HG02610 (cell line): Measurements from ENCODE around the gene DDX6.

Experiments
- ATAC-seq: cut with Tn5 transposase; IDR thresholded peaks from one replicate; pipeline ENCODE4 v1.9.1; 2021; ENCODE audit warnings: mild to moderate bottlenecking, moderate library complexity; ENCODE audit not compliant: unreplicated experiment

DDX6 gene

GRCh38 chr11:118705791-118706545 is 85.0 kb downstream of the DDX6 start:
- ATAC-seq: no peak

- no peak for ATAC-seq
Measured at GRCh38 chr11:118705111-118705741, 85.7 kb downstream of the DDX6 start.

DNA sequence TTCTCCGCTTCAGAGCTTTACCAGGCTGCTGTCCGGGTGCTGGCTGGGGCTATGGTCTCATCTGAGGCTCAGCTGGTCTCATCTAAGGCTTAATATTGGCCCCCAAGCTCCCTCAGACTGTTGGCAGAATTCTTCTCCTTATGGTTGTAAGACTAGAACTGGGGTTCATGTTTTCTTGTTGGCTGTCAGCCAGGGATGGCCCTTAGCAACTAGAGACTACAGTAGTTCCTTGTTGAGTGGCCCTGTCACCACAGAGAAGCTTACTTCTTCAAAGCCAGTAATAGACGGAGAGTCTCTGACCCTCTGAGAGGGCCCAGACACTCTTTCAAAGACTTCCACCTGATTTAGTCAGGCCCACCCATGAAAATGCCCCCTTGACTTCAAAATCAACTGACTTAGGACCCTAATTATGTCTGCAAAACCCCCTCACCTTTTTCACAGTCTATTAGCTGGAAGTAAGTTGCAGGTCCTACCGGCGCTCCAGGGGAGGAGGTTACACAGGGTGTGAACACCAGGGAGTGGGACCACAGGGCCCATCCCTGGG is 87.3 kb downstream of the DDX6 start:
- no peak for ATAC-seq

DNA sequence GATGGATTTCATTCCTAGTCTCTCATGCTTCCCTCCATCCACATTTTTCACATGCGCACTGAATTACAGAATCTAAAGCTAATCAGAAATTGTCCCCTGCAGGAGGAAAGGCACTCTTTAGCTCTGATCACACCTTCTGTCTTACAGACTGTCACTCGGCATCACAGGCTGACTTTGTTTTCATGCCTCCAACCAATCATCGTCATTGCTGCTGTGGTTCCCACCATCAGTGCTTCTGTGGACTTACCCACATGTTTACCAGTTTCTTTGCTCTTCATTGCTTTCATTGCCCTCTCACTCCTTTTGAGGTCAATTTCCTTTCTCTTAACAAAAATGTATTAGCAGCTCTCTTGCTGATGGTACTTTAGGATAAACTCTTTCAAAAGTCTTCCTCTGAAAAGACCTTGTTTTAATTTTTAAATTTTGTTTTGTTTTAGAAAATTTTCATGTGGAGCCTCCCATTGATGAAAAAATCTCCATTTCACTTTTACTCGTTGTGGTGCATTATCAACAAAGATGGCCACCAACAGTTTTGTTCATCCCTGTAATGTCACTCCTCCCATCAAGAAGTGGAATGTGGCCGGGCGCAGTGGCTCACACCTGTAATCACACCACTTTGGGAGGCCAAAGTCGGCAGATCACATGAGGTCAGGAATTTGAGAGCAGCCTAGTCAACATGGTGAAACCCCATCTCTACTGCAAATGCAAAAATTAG is 91.3 kb downstream of the DDX6 start:
- no peak for ATAC-seq
